Esophagus muscularis mucosa (tissue), 4 donors: Measurements from ENCODE around the gene MLLT3. TPM values are rescaled to one million over a fixed set of nuclear protein-coding genes. Genes with fewer than 3 reads are reported as not detected.

Experiments used
- DNase-seq: peaks from one replicate; pipeline ENCODE4 v3.0.0-alpha.2; 2017; ENCODE audit errors: extremely low spot score
- H3K27ac ChIP-seq, 4 donors: fragments of 200-600 bp; sonication (generic); replicated peaks in 1 of 4; 1 replicate in 3 of 4; 2 replicates in 1 of 4; pipeline ENCODE4 v1.5.1; 2016 to 2019; ENCODE audit warnings: mild to moderate bottlenecking in 1 of 4
- H3K27me3 ChIP-seq, 4 donors: fragments of 200-600 bp; sonication (generic); one replicate each; pipeline versions ENCODE4 v1.5.1 to v1.6.0; 2016 to 2019
- H3K36me3 ChIP-seq, 4 donors: fragments of 200-600 bp; sonication (generic); one replicate each; pipeline ENCODE4 v1.5.1; 2016 to 2019
- H3K4me1 ChIP-seq, 4 donors: fragments of 200-600 bp; sonication (generic); one replicate each; pipeline ENCODE4 v1.5.1; 2016 to 2019
- H3K4me3 ChIP-seq, 4 donors: fragments of 200-600 bp; sonication (generic); 1 replicate in 2 of 4; 2 replicates in 2 of 4; pipeline ENCODE4 v1.5.1; 2016 to 2019; ENCODE audit warnings: mild to moderate bottlenecking in 4 of 4, moderate library complexity in 1 of 4
- H3K9me3 ChIP-seq, 4 donors: fragments of 200-600 bp; sonication (generic); 1 replicate in 3 of 4; 2 replicates in 1 of 4; pipeline ENCODE4 v1.5.1; 2016 to 2019
- EP300 ChIP-seq: sonication (generic); formaldehyde crosslinking; IDR thresholded peaks from one replicate; pipeline ENCODE4 v1.6.1; 2017; ENCODE audit warnings: antibody characterized with exemption
- POLR2A ChIP-seq: fragments of 450-650 bp; IDR thresholded peaks from one replicate; pipeline ENCODE4 v1.6.1; 2017; ENCODE audit warnings: antibody characterized with exemption, moderate library complexity, mild to moderate bottlenecking, low read depth
- POLR2AphosphoS5 ChIP-seq, 2 donors: sonication (generic); formaldehyde crosslinking; IDR thresholded peaks; one replicate each; pipeline ENCODE4 v1.6.1; 2017; ENCODE audit warnings: antibody characterized with exemption in 2 of 2
- WGBS: methylation state at CpG from one replicate; pipeline ENCODE4 v1.1.5; 2018; 5-methylcytosine and 5-hydroxymethylcytosine counted together
- intact Hi-C: fragments of 100-400 bp; cut with DNase I; formaldehyde crosslinking; loops from one replicate; pipeline ENCODE4 v1.15.1; 2023
- total RNA-seq, 4 donors: library from RNA; depleted of rRNA; stranded (reverse); fragments of >200 nt; gene quantifications; one replicate each; pipeline versions ENCODE4 v1.1.0 to v1.2.1, GENCODE V29; 2016
- TF ChIP-seq, protein P1 (sequence below), 3 experiments: fragments of 200-600 bp in 2 of 3; fragments of 450-650 bp in 1 of 3; sonication (generic) in 2 of 3; IDR thresholded peaks; one replicate each; pipeline ENCODE4 v1.5.1; 2017 to 2019; ENCODE audit warnings: antibody characterized with exemption in 3 of 3, mild to moderate bottlenecking in 2 of 3, moderate library complexity in 1 of 3

The MLLT3 gene
- total RNA-seq, 4 donors from 2014 or later, result 14.1 to 30.7 (median 18.0) TPM

DNA sequence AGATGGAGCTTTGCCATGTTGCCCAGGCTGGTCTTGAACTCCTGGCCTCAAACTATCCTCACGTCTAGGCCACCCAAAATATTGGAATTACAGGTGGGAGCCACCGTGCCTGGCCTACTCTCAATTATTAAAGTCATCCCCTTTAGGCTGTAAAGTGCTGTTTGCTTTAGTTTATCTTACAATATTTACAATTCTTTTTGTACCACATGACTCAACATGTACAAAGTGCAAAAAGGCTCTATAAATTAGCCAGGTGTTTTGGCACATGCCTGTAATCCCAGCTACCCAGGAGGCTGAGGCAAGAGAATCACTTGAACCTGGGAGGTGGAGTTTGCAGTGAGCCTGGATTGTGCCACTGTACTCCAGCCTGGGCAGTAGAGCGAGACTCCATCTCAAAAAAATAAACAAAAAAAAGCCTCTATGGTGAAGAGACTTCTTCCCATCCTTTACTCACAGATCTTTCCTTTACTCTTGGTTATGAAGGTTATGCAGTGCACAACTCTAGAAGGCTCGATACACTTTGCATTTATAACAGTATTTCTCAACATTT is 28.5 kb upstream of the MLLT3 start:
- H3K36me3 ChIP-seq, result no peaks in the 10 kb centered on the region
- H3K27me3 ChIP-seq, result no peaks in the 10 kb centered on the region
- intact Hi-C loops, result no loop called here
- no peaks in the 10 kb centered on the region for H3K9me3 ChIP-seq
- peaks cover 0 to 7% (median 3%) of the 10 kb centered on the region in 4 donors for H3K4me1 ChIP-seq
- no peak overlapping the region for H3K27ac ChIP-seq
- TF ChIP-seq, protein P1, sequence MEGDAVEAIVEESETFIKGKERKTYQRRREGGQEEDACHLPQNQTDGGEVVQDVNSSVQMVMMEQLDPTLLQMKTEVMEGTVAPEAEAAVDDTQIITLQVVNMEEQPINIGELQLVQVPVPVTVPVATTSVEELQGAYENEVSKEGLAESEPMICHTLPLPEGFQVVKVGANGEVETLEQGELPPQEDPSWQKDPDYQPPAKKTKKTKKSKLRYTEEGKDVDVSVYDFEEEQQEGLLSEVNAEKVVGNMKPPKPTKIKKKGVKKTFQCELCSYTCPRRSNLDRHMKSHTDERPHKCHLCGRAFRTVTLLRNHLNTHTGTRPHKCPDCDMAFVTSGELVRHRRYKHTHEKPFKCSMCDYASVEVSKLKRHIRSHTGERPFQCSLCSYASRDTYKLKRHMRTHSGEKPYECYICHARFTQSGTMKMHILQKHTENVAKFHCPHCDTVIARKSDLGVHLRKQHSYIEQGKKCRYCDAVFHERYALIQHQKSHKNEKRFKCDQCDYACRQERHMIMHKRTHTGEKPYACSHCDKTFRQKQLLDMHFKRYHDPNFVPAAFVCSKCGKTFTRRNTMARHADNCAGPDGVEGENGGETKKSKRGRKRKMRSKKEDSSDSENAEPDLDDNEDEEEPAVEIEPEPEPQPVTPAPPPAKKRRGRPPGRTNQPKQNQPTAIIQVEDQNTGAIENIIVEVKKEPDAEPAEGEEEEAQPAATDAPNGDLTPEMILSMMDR (IDR thresholded peaks at IDR 0.05), result no peak
- TF ChIP-seq POLR2AphosphoS5 (IDR thresholded peaks at IDR 0.05), result no peak
- TF ChIP-seq EP300, result no peak
- TF ChIP-seq POLR2A, result no peak
- no peak overlapping the region for H3K4me3 ChIP-seq
- WGBS, result 85% methylated on average over 4 of the region's 4 CpGs
- no peak for DNase-seq

DNA sequence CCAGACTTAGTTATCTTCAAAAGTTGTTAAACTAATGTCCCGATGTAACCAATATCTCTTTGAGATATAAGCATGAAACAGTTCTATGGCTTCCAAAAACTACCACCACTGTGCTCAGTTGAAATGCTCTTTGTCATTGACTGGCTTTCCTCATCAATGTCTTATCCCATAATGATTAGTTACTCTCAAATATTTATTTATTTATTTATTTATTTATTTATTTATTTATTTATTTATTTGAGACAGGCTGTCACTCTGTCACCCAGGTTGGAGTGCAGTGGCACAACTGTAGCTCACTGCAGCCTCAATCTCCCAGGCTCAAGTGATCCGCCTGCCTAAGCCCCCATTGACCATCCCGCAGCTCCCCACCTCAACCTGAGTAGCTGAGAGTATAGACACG is 28.0 kb upstream of the MLLT3 start:
- TF ChIP-seq POLR2AphosphoS5 (IDR thresholded peaks at IDR 0.05) (no peak), EP300 (no peak), POLR2A (no peak)
- TF ChIP-seq, protein P1 (IDR thresholded peaks at IDR 0.05), result no peak
- H3K4me1 ChIP-seq, result peaks cover 0 to 7% (median 3%) of the 10 kb centered on the region in 4 donors
- H3K4me3 ChIP-seq, result no peak overlapping the region
- no peaks in the 10 kb centered on the region for H3K9me3 ChIP-seq
- 94% methylated on average over 4 of the region's 4 CpGs for WGBS
- intact Hi-C loops, result no loop called here
- no peaks in the 10 kb centered on the region for H3K36me3 ChIP-seq
- no peak for DNase-seq
- H3K27ac ChIP-seq, result no peak overlapping the region
- H3K27me3 ChIP-seq, result no peaks in the 10 kb centered on the region

DNA sequence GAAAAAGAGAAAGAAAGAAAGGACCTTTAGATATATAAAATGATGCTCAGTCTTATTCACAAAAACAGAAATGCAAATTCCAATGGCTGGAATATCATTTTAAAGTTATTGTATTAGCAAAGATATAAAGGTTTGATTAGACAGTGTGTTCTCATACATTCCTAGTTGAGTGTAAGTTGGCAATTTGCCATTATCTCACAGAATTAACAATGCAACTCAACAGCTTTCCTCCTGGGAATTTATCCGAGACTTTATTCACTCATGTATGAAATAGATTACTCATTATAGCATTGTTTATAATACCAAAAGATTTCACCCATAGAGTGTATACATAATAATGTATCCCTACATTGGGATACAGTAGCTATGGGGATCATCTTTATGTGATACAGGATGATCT is 27.1 kb upstream of the MLLT3 start:
- Histone ChIP-seq H3K4me3 (no peak overlapping the region), H3K9me3 (no peaks in the 10 kb centered on the region), H3K27ac (no peak overlapping the region), H3K36me3 (no peaks in the 10 kb centered on the region), H3K27me3 (no peaks in the 10 kb centered on the region), H3K4me1 (peaks cover 0 to 7% (median 3%) of the 10 kb centered on the region in 4 donors)
- WGBS, result 46% methylated on average over 1 of the region's 1 CpG
- TF ChIP-seq, protein P1 (IDR thresholded peaks at IDR 0.05), result no peak
- no peak for TF ChIP-seq POLR2A
- TF ChIP-seq POLR2AphosphoS5 (IDR thresholded peaks at IDR 0.05), result no peak
- TF ChIP-seq EP300, result no peak
- intact Hi-C loops, result no loop called here
- no peak for DNase-seq

DNA sequence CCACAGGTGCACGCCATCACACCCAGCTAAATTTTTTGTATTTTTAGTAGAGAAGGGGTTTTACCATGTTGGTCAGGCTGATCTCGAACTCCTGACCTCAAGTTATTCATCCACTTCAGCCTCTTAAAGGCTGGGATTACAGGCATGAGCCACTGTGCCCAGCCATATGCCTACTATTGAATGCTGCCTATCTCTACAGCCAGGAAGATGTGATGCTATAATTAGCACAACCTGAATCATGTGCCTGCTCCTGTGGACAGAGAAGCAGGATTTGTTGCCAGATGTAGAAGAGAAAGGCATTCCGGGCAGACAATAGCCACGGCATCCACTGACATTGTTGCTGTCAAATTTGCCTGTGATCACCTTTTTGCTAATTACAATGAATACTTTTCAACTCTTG is 24.4 kb upstream of the MLLT3 start:
- intact Hi-C loops, result no loop called here
- DNase-seq, result no peak
- Histone ChIP-seq H3K4me1 (peaks cover 0 to 7% (median 3%) of the 10 kb centered on the region in 4 donors), H3K27ac (no peak overlapping the region), H3K27me3 (no peaks in the 10 kb centered on the region), H3K36me3 (no peaks in the 10 kb centered on the region), H3K9me3 (no peaks in the 10 kb centered on the region), H3K4me3 (no peak overlapping the region)
- TF ChIP-seq, protein P1 (IDR thresholded peaks at IDR 0.05), result no peak
- TF ChIP-seq POLR2A, result no peak
- TF ChIP-seq EP300, result no peak
- TF ChIP-seq POLR2AphosphoS5 (IDR thresholded peaks at IDR 0.05), result no peak
- WGBS, result 72% methylated on average over 4 of the region's 4 CpGs

DNA sequence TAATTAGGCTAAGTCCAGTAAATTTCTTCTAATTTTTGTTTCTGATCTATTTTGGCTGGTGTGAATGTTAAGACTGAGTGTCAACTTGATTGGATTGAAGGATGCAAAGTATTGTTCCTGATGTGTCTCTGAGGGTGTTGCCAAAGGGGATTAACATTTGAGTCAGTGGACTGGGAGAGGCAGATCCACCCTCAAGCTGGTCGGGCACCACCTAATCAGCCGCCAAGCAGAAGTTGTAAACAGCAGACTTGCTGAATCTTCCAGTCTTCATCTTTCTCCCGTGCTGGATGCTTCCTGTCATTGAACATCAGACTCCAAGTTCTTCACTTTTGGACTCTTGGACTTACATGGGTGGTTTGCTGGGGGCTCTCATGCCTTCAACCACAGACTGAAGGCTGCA is 21.4 kb upstream of the MLLT3 start:
- Histone ChIP-seq H3K4me3 (no peak overlapping the region), H3K27me3 (no peaks in the 10 kb centered on the region), H3K27ac (no peak overlapping the region), H3K4me1 (peaks cover 0 to 11% (median 3%) of the 10 kb centered on the region in 4 donors), H3K36me3 (no peaks in the 10 kb centered on the region), H3K9me3 (no peaks in the 10 kb centered on the region)
- intact Hi-C loops, result no loop called here
- no peak for DNase-seq
- WGBS, result 76% methylated on average over 3 of the region's 3 CpGs
- TF ChIP-seq POLR2AphosphoS5 (IDR thresholded peaks at IDR 0.05) (no peak), POLR2A (no peak), EP300 (no peak)
- TF ChIP-seq, protein P1 (IDR thresholded peaks at IDR 0.05), result no peak
